HG03196 (cell line): ENCODE data around the gene MRPL10.
"Not testable (repeated sequence)": the region's sequence is repeated elsewhere in the genome, so short reads cannot be mapped to it uniquely, and the experiment has no call there.

Experiments
- ATAC-seq: cut with Tn5 transposase; IDR thresholded peaks from one replicate; pipeline ENCODE4 v1.9.1; 2021; ENCODE audit not compliant: unreplicated experiment

The MRPL10 gene

GRCh38 chr17:47800686-47801085 lies 30.7 kb downstream of the MRPL10 start:
- ATAC-seq, result no peak

GRCh38 chr17:47797797-47798196 lies 33.5 kb downstream of the MRPL10 start:
- no peak for ATAC-seq

- ATAC-seq, result no peak
Observed at GRCh38 chr17:47792979-47793378, 38.4 kb downstream of the MRPL10 start.

- no peak for ATAC-seq
Observed at GRCh38 chr17:47792457-47792856, 38.9 kb downstream of the MRPL10 start.

- ATAC-seq, result no peak
Observed at GRCh38 chr17:47791025-47791424, 40.3 kb downstream of the MRPL10 start.

DNA sequence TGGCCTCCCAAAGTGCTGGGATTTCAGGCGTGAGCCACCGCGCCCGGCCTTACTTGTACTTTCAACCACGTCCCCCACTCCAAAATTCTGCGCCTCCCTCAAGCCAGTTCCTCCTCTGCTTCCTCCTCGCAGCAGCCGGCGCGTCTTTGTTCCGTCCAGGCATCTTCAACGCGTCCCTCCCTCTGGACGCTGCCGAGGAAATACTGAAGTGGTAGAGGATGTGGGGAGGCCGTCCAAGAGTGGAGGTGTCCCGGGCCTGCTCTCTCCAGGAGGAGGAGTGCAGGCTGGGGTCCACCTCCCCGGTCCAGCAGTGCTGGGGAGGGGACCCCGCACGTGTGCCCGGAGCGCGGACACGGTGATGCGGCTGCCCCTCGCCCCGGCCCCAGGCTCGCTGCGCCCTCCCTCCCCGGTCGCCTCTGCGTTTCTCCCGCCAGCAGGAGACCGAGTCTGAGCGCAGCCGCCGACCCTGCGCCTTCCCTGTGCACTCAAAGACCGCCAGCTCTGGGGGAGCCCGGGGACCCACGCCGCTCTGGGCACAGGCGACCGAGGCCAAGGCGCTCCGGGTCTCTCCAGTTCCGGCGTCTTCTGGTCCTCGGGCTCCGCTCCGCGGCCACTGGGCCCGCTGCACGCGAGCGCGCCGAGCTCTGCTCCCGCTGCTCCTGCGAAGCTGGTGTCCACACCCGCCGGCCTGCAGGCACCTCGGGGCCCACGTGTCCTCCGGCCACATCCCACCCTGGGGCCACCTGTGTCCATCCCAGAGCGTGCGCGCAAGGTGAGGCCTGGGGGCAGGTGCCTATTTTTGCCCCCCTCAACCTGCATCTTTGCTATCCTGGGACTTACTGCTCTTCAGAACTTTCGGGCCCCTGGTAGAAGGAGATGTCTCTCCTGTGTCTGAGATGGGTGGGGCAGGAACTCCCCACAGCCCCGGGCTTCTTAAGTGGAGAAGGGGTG lies 41.5 kb downstream of the MRPL10 start:
- no peak for ATAC-seq

- no peak for ATAC-seq
Observed at GRCh38 chr17:47785538-47786123, 45.7 kb downstream of the MRPL10 start.

GRCh38 chr17:47781397-47781796 lies 49.9 kb downstream of the MRPL10 start:
- no peak for ATAC-seq

DNA sequence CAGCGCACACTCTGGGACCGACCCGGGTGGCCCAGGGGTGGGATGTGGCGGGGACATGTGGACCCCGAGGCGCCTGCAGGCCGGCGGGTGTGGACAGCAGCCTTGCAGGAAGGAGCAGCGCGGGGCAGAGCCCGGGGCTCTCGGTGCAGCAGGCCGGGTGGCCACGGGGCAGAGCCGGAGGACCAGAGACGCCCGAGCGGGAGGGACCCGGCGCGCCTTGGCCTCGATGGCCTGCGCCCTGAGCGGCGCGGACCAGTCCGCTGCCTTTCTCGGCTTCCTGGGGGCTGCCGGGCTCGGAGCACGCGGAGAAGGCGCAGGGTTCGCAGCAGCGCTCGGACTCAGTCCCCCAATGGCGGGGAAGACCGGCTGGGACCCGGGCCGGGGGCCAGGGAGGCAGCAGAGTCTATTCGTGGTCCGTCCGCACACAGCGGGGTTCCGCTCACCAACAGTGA lies 53.1 kb downstream of the MRPL10 start:
- ATAC-seq, result no peak

- ATAC-seq, result no peak
Observed at GRCh38 chr17:47776330-47777197, 54.8 kb downstream of the MRPL10 start.

DNA sequence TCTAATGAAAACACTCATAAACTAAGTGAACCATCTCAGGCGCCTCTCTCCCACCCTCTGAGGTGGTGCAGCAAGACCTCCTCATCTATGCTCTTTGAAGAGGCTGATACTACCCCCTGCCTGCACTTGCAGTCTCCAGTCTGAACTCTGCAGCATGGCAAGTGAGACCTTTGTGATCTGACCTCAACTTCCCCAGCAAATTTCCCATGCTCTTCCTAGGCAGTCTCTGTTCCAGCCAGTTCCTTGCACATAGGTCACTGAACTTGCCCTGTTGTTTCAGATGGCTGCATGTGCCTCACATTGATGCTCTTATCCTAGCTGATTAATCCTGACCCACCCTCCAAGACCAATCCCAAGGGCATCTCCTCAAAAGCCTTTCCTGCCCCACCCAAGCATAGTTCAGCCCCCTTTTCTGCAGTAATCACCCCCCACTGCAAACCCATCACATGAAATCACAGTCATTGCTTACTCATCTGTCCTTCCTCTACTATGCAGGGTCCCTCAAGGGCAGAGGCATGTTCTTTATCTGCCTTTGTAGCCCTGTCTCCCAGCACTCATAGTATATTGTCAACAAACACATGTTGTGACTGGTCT lies 56.3 kb downstream of the MRPL10 start:
- no peak for ATAC-seq

GRCh38 chr17:47774331-47774730 lies 57.0 kb downstream of the MRPL10 start:
- ATAC-seq, result no peak

DNA sequence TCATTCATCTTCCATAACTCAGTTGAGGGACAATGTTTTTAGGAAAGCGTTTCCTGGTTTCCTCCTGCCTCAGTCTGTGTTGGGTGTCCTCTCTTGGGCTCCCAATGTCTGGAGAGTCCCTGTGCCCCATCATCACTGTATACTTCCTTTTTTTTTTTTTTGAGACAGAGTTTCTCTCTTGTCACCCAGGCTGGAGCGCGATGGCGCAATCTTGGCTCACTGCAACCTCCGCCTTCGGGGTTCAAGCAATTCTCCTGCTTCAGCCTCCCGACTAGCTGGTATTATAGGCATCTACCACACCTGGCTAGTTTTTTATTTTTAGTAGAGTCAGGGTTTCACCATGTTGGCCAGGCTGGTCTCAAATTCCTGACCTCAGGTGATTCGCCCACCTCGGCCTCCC lies 57.7 kb downstream of the MRPL10 start:
- not testable (repeated sequence) for ATAC-seq
